Fibroblast of mammary gland (primary cell): ENCODE results near the gene TPPP2.
"Not testable (repeated sequence)": the region's sequence is repeated elsewhere in the genome, so short reads cannot be mapped to it uniquely, and the experiment has no call there.

Source experiments
- DNase-seq: peaks from one replicate; pipeline ENCODE4 v3.0.0-alpha.2; 2010; ENCODE audit warnings: low read depth
- H3K4me3 ChIP-seq: 2 replicates; pipeline ENCODE4 v1.5.1; 2011; ENCODE audit warnings: low read depth, mild to moderate bottlenecking, low read length, moderate library complexity; ENCODE audit not compliant: control insufficient read depth
- CTCF ChIP-seq: conservative IDR thresholded peaks from 2 replicates; pipeline ENCODE4 v1.5.1; 2011; ENCODE audit warnings: low read depth, low read length, inconsistent platforms; ENCODE audit not compliant: control insufficient read depth, insufficient read depth

The TPPP2 gene

GRCh38 chr14:21029917-21030316 is at the start of gene TPPP2:
Gene TPPP2 (plus strand): TSS chr14:21030217. CDS start chr14:21030582, 365 bp downstream.
- DNase-seq, result no peak
- no peak for TF ChIP-seq CTCF
- H3K4me3 ChIP-seq, result no peak within 1 kb of the TSS

GRCh38 chr14:20980906-20981305 is 49.1 kb upstream of the TPPP2 start:
- no peak overlapping the region for H3K4me3 ChIP-seq
- no peak for TF ChIP-seq CTCF
- DNase-seq, result no peak

- no peak for DNase-seq
- H3K4me3 ChIP-seq, result no peak overlapping the region
- no peak for TF ChIP-seq CTCF
These were observed 47.2 kb upstream of the TPPP2 start for GRCh38 chr14:20982646-20983369.

GRCh38 chr14:20985650-20986049 is 44.4 kb upstream of the TPPP2 start:
- not testable (repeated sequence) for DNase-seq, H3K4me3 ChIP-seq

GRCh38 chr14:20986811-20987210 is 43.2 kb upstream of the TPPP2 start:
- H3K4me3 ChIP-seq, result no peak overlapping the region
- DNase-seq, result peak; percentile 98

GRCh38 chr14:20988717-20989470 is 41.1 kb upstream of the TPPP2 start:
- peak; percentile 34 for DNase-seq
- TF ChIP-seq CTCF, result no peak
- H3K4me3 ChIP-seq, result peak overlapping the region; percentile 26

More at GRCh38 chr14:20986811-20987210, 43.2 kb upstream of the TPPP2 start:
- no peak for TF ChIP-seq CTCF

GRCh38 chr14:20989471-20989786 is 40.6 kb upstream of the TPPP2 start:
- H3K4me3 ChIP-seq, result peak overlapping the region; percentile 26
- DNase-seq, result no peak
- TF ChIP-seq CTCF, result no peak
